Panc1 (cell line): ENCODE results near the gene CD164L2. TPM values are rescaled to one million over a fixed set of nuclear protein-coding genes. Genes with fewer than 3 reads are reported as not detected.

ENCODE experiments used
- ATAC-seq: fragments of 200-7000 bp; cut with Tn5 transposase; 2 replicates; pipeline ENCODE4 v1.9.1; 2020; ENCODE audit warnings: mild to moderate bottlenecking, moderate library complexity
- BruUV-seq: library from RNA; stranded (reverse); fragments of 400-500 nt; replicated peaks from 2 replicates; lab custom pipeline; 2021; lab: Mats Ljungman, UMichigan
- CTCF ChIA-PET: fragments of 300-600 bp; sonication (Branson Sonifier 250); formaldehyde crosslinking; loops from one replicate; lab custom pipeline; 2022; ENCODE audit warnings: antibody characterized with exemption; lab: Charles Lee
- POLR2A ChIA-PET: fragments of 300-600 bp; sonication (Branson Sonifier 250); formaldehyde crosslinking; loops from one replicate; lab custom pipeline; 2022; ENCODE audit warnings: antibody characterized with exemption; lab: Charles Lee
- DNase-seq: peaks from one replicate; pipeline ENCODE4 v3.0.0-alpha.2; 2010; ENCODE audit warnings: low read depth, low spot score
- H3K27ac ChIP-seq: 2 replicates; pipeline ENCODE4 v1.5.1; 2011; ENCODE audit warnings: mild to moderate bottlenecking, low read length, inconsistent platforms
- H3K27me3 ChIP-seq: fragments of 200-500 bp; sonication (Bioruptor generic); 2 replicates; pipeline ENCODE4 v1.6.0; 2014; ENCODE audit warnings: low read length, inconsistent platforms; ENCODE audit not compliant: control insufficient read depth, insufficient read depth
- H3K36me3 ChIP-seq: fragments of 200-500 bp; sonication (Bioruptor generic); 2 replicates; pipeline ENCODE4 v1.5.1; 2014; ENCODE audit warnings: inconsistent platforms, mild to moderate bottlenecking, low read length, moderate library complexity; ENCODE audit not compliant: control insufficient read depth, insufficient read depth
- H3K4me1 ChIP-seq: 2 replicates; pipeline ENCODE4 v1.5.1; 2011; ENCODE audit warnings: inconsistent platforms, mild to moderate bottlenecking, low read length, moderate library complexity; ENCODE audit not compliant: control insufficient read depth, insufficient read depth
- H3K4me3 ChIP-seq, 2 experiments: 2 replicates each; pipeline ENCODE4 v1.5.1; 2011 to 2012; ENCODE audit warnings: low read depth in 2 of 2, low read length in 2 of 2, mild to moderate bottlenecking in 2 of 2, inconsistent platforms in 1 of 2, moderate library complexity in 1 of 2
- H3K9me3 ChIP-seq: fragments of 200-500 bp; sonication (Bioruptor generic); 2 replicates; pipeline ENCODE4 v1.5.1; 2014; ENCODE audit warnings: low read depth, mild to moderate bottlenecking, inconsistent platforms, low read length, moderate library complexity; ENCODE audit not compliant: control insufficient read depth, insufficient read depth
- CTCF ChIP-seq: fragments of 450-650 bp; IDR thresholded peaks from 2 replicates; pipeline ENCODE4 v1.5.1; 2017; ENCODE audit warnings: mild to moderate bottlenecking
- POLR2AphosphoS5 ChIP-seq: IDR thresholded peaks from 2 replicates; pipeline ENCODE4 v1.6.1; 2012; ENCODE audit warnings: mild to moderate bottlenecking, low read depth, low read length, moderate library complexity
- REST ChIP-seq, 2 experiments: IDR thresholded peaks; 2 replicates each; pipeline ENCODE4 v1.6.1; 2011 to 2012; ENCODE audit warnings: low read depth in 2 of 2, control low read depth in 1 of 2, low read length in 1 of 2, mild to moderate bottlenecking in 1 of 2, moderate library complexity in 1 of 2; ENCODE audit not compliant: insufficient read depth in 1 of 2
- SIN3A ChIP-seq: IDR thresholded peaks from 2 replicates; pipeline ENCODE4 v1.6.1; 2012; ENCODE audit warnings: low read depth, mild to moderate bottlenecking, low read length, moderate library complexity, borderline replicate concordance; ENCODE audit not compliant: insufficient read depth
- TCF7L2 ChIP-seq: IDR thresholded peaks from 2 replicates; pipeline ENCODE4 v1.6.1; 2011; ENCODE audit warnings: mild to moderate bottlenecking, low read depth, low read length, inconsistent platforms
- in situ Hi-C: cut with HindIII; loops from 2 replicates; pipeline ENCODE4 v1.10.0; 2016; ENCODE audit warnings: low sequenced_read_pairs, low pct_unique_long_range_greater_than_20kb
- intact Hi-C: fragments of 100-400 bp; cut with micrococcal nuclease; formaldehyde crosslinking; loops from one replicate; pipeline ENCODE4 v1.10.0; 2022; ENCODE audit not compliant: unreplicated experiment
- total RNA-seq: library from RNA; stranded (reverse); gene quantifications from one replicate; pipeline ENCODE4 v1.2.1, GENCODE V29; 2021; ENCODE audit not compliant: unreplicated experiment

CD164L2 gene
- total RNA-seq, 1 experiment from 2014 or later, result 0.13 TPM

GRCh38 chr1:27380766-27381733 is 2.1 kb downstream of the CD164L2 start:
- ChIA-PET CTCF (interaction anchor here (0.6 kb wide), 2 partner anchors 11 to 55 kb away, joined by 5 to 13 read pairs; partner anchors contain the start of gene GPR3), POLR2A (no interaction called here)
- TF ChIP-seq SIN3A (no peak), POLR2AphosphoS5 (no peak), REST (IDR thresholded peaks at IDR 0.05; ENCODE audit: insufficient read depth in 1 of 2, low read depth in 2 of 2, low read length in 1 of 2) (no peak), CTCF (no peak), TCF7L2 (no peak)
- Histone ChIP-seq H3K27ac (no peak overlapping the region), H3K4me1 (no peaks in the 10 kb centered on the region), H3K36me3 (no peaks in the 10 kb centered on the region), H3K9me3 (no peaks in the 10 kb centered on the region), H3K27me3 (no peaks in the 10 kb centered on the region), H3K4me3 (no peak overlapping the region)
- BruUV-seq, result no TSS peak
- no peak for DNase-seq
- no peak for ATAC-seq
- intact Hi-C loops (no loop called here), in situ Hi-C loops (no loop called here)

GRCh38 chr1:27380224-27380623 is 2.9 kb downstream of the CD164L2 start:
- ATAC-seq (no peak), DNase-seq (no peak)
- TF ChIP-seq REST (IDR thresholded peaks at IDR 0.05; ENCODE audit: insufficient read depth in 1 of 2, low read depth in 2 of 2, low read length in 1 of 2) (no peak), POLR2AphosphoS5 (no peak), SIN3A (no peak), CTCF (no peak), TCF7L2 (no peak)
- intact Hi-C loops (no loop called here), in situ Hi-C loops (no loop called here)
- no peak overlapping the region for H3K4me3 ChIP-seq
- POLR2A ChIA-PET, result no interaction called here
- no peaks in the 10 kb centered on the region for H3K4me1 ChIP-seq
- H3K36me3 ChIP-seq, result no peaks in the 10 kb centered on the region
- no peaks in the 10 kb centered on the region for H3K9me3 ChIP-seq
- no peak overlapping the region for H3K27ac ChIP-seq
- H3K27me3 ChIP-seq, result no peaks in the 10 kb centered on the region
- CTCF ChIA-PET, result no interaction called here
- BruUV-seq, result no TSS peak
